Osteoblast (primary cell): ENCODE data around the gene LRRC4C. TPM values are rescaled to one million over a fixed set of nuclear protein-coding genes. Genes with fewer than 3 reads are reported as not detected.

Experiments used
- DNase-seq: peaks from one replicate; pipeline ENCODE4 v3.0.0; 2011; ENCODE audit warnings: low spot score, mixed read lengths; ENCODE audit not compliant: insufficient read length; ENCODE audit errors: missing footprints
- H2AFZ ChIP-seq: 2 replicates; pipeline ENCODE4 v1.6.0; 2011; ENCODE audit warnings: mild to moderate bottlenecking, low read length
- H3K27ac ChIP-seq: 2 replicates; pipeline ENCODE4 v1.5.1; 2011; ENCODE audit warnings: mild to moderate bottlenecking, low read depth, low read length, moderate library complexity
- H3K27me3 ChIP-seq: 2 replicates; pipeline ENCODE4 v1.6.0; 2012; ENCODE audit warnings: mild to moderate bottlenecking, control low read depth, inconsistent platforms, low read length, moderate library complexity; ENCODE audit not compliant: insufficient read depth
- H3K36me3 ChIP-seq: 2 replicates; pipeline ENCODE4 v1.5.1; 2011; ENCODE audit warnings: mild to moderate bottlenecking, low read length, control low read depth, moderate library complexity; ENCODE audit not compliant: insufficient read depth
- H3K4me1 ChIP-seq: 2 replicates; pipeline ENCODE4 v1.5.1; 2011; ENCODE audit warnings: mild to moderate bottlenecking, low read length, control low read depth, moderate library complexity; ENCODE audit not compliant: insufficient read depth
- H3K4me2 ChIP-seq: 2 replicates; pipeline ENCODE4 v1.6.0; 2011; ENCODE audit warnings: mild to moderate bottlenecking, low read length; ENCODE audit not compliant: insufficient read depth
- H3K4me3 ChIP-seq: fragments of 200-600 bp; sonication (generic); 3 replicates; pipeline ENCODE4 v1.5.1; 2012; ENCODE audit warnings: mild to moderate bottlenecking, low read length, inconsistent platforms; ENCODE audit not compliant: insufficient read depth
- H3K79me2 ChIP-seq: 2 replicates; pipeline ENCODE4 v1.6.0; 2012; ENCODE audit warnings: mild to moderate bottlenecking, low read length, control low read depth, inconsistent platforms; ENCODE audit not compliant: insufficient read depth
- H3K9me3 ChIP-seq: 2 replicates; pipeline ENCODE4 v1.5.1; 2011; ENCODE audit warnings: low read depth, low read length, control low read depth
- H4K20me1 ChIP-seq: 2 replicates; pipeline ENCODE4 v1.6.0; 2012; ENCODE audit warnings: mild to moderate bottlenecking, low read length, control low read depth; ENCODE audit not compliant: insufficient read depth
- CTCF ChIP-seq: IDR thresholded peaks from 2 replicates; pipeline ENCODE4 v1.5.1; 2011; ENCODE audit warnings: mild to moderate bottlenecking, low read depth, low read length, moderate library complexity; ENCODE audit errors: extremely low read depth
- total RNA-seq: library from RNA; depleted of rRNA; stranded (reverse); fragments of >200 nt; gene quantifications from 2 replicates; pipeline ENCODE4 v1.2.3, GENCODE V29; 2012

The LRRC4C gene
- total RNA-seq, 1 donor: 2.2 TPM

GRCh38 chr11:40287916-40288803 lies 1171.3 kb downstream of the LRRC4C start:
- Histone ChIP-seq H3K4me1 (no peaks in the 10 kb centered on the region), H3K79me2 (no peaks in the 10 kb centered on the region), H3K4me2 (no peak overlapping the region), H3K27me3 (peaks cover 2% of the 10 kb centered on the region), H3K9me3 (no peaks in the 10 kb centered on the region), H3K27ac (no peak overlapping the region), H3K36me3 (no peaks in the 10 kb centered on the region), H3K4me3 (no peak overlapping the region), H2AFZ (no peak overlapping the region), H4K20me1 (no peaks in the 10 kb centered on the region)
- no peak for TF ChIP-seq CTCF
- DNase-seq: no peak

GRCh38 chr11:40286137-40286536 lies 1173.3 kb downstream of the LRRC4C start:
- no peak for DNase-seq
- Histone ChIP-seq H3K9me3 (no peaks in the 10 kb centered on the region), H3K79me2 (no peaks in the 10 kb centered on the region), H3K36me3 (no peaks in the 10 kb centered on the region), H3K4me2 (no peak overlapping the region), H3K27ac (no peak overlapping the region), H4K20me1 (no peaks in the 10 kb centered on the region), H3K4me1 (no peaks in the 10 kb centered on the region), H3K27me3 (no peaks in the 10 kb centered on the region), H3K4me3 (no peak overlapping the region), H2AFZ (no peak overlapping the region)
- no peak for TF ChIP-seq CTCF

DNA sequence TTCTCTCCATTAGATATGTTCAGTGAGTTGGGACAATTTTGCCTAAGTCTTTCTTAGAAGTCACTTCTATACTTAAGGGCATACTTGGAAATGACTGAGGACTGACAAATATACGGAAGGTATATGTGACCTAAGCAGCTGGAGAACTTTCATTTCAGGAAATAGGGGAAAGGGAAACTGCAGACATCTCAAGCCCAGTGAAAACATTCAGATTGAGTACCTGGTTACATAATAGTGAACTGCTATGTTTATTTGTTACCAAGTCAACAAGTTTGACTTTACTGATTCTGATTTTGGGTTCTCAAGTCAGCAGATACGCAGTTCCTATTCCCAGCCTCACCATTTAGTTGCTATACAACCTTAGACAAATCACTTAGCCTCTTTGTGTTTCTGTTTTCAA lies 1173.9 kb downstream of the LRRC4C start:
- no peaks in the 10 kb centered on the region for H3K79me2 ChIP-seq
- TF ChIP-seq CTCF: no peak
- H3K27ac ChIP-seq: no peak overlapping the region
- no peak overlapping the region for H3K4me2 ChIP-seq
- no peaks in the 10 kb centered on the region for H3K4me1 ChIP-seq
- no peak overlapping the region for H2AFZ ChIP-seq
- DNase-seq: no peak
- no peaks in the 10 kb centered on the region for H4K20me1 ChIP-seq
- no peak overlapping the region for H3K4me3 ChIP-seq
- H3K9me3 ChIP-seq: no peaks in the 10 kb centered on the region
- no peaks in the 10 kb centered on the region for H3K27me3 ChIP-seq
- no peaks in the 10 kb centered on the region for H3K36me3 ChIP-seq

DNA sequence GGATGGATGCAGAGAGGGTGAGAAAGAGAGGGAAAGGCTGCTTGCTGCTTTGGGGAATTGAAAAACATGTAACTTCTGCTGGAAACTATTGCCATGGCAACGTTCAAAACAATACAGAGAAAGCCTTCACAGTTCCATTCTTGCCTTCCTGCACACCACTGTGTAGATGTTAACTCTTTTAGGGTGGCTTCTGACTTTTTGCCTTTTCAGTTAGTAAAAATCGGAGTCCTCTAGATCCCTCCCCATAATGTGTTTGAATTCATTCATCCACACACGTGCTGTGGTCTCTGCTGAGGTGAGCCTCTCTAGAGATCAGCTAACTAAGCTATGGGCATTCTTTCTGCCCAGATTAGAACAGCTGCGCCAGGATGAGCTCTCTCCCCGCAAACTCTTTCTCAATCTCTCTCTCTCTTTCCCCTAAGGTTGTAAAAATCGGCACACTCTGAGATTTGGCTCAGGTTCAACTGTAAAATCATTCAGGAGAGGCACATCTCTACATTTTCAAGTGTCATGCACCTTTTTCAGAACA lies 1178.3 kb downstream of the LRRC4C start:
- no peak overlapping the region for H3K4me3 ChIP-seq
- no peaks in the 10 kb centered on the region for H3K9me3 ChIP-seq
- no peaks in the 10 kb centered on the region for H4K20me1 ChIP-seq
- H3K4me2 ChIP-seq: no peak overlapping the region
- no peaks in the 10 kb centered on the region for H3K27me3 ChIP-seq
- no peaks in the 10 kb centered on the region for H3K4me1 ChIP-seq
- H3K27ac ChIP-seq: no peak overlapping the region
- no peaks in the 10 kb centered on the region for H3K36me3 ChIP-seq
- no peak for DNase-seq
- no peak overlapping the region for H2AFZ ChIP-seq
- TF ChIP-seq CTCF: no peak
- H3K79me2 ChIP-seq: no peaks in the 10 kb centered on the region
